GM19351 (cell line): Measurements from ENCODE around the gene GPC6.

Source experiments
- ATAC-seq: cut with Tn5 transposase; IDR thresholded peaks from one replicate; pipeline ENCODE4 v1.9.1; 2021; ENCODE audit warnings: mild to moderate bottlenecking, moderate library complexity; ENCODE audit not compliant: unreplicated experiment

Gene GPC6

GRCh38 chr13:94073007-94073744, 846.6 kb downstream of the GPC6 start:
- no peak for ATAC-seq

- no peak for ATAC-seq
These were observed 853.3 kb downstream of the GPC6 start for GRCh38 chr13:94079876-94080275.

GRCh38 chr13:94080527-94080926, 853.9 kb downstream of the GPC6 start:
- ATAC-seq: no peak

DNA sequence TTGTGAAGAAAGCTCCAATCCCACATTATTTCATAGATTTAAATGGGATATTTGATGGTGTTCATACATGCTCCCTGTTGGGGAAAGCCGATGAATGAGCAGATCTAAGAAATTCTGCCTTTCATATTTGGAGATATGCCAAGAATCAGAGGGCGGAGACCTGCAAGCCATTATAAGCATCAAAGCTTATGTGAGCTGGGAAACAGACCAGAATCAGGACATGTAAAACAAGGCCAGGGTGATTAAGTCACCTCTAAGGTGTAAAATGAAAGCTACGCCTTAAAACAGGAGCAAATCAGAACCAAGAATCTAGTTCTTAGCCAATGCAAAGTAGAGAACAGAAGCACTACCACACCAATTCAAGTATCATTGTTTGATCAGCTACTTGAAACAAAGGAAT, 860.5 kb downstream of the GPC6 start:
- ATAC-seq: no peak

GRCh38 chr13:94088742-94089141, 862.1 kb downstream of the GPC6 start:
- ATAC-seq: no peak

- no peak for ATAC-seq
These were observed 864.3 kb downstream of the GPC6 start for GRCh38 chr13:94090773-94091480.

- no peak for ATAC-seq
These were observed 867.2 kb downstream of the GPC6 start for GRCh38 chr13:94093652-94094315.

- no peak for ATAC-seq
These were observed 883.2 kb downstream of the GPC6 start for GRCh38 chr13:94109715-94110374.

- no peak for ATAC-seq
These were observed 885.6 kb downstream of the GPC6 start for GRCh38 chr13:94112227-94112626.

- no peak for ATAC-seq
These were observed 886.1 kb downstream of the GPC6 start for GRCh38 chr13:94112731-94113130.

DNA sequence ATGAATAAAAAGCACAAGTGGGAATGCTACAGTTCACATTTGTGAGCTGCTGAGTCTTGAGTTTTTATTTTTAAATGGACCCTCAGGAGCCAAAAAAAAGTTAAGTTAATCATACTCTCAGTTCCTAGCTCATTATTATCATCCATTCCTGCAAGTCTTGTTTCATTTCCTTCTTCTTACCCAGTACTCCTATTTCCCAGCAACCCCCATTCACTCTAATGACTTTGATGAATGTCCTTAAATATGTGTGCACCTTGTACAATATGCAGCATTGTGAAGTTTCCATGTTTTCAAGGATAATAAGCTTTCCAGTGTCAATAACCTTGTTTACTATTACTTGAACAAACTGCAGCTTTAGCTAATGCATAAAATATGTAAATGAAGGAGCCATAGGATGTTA, 886.6 kb downstream of the GPC6 start:
- ATAC-seq: no peak

DNA sequence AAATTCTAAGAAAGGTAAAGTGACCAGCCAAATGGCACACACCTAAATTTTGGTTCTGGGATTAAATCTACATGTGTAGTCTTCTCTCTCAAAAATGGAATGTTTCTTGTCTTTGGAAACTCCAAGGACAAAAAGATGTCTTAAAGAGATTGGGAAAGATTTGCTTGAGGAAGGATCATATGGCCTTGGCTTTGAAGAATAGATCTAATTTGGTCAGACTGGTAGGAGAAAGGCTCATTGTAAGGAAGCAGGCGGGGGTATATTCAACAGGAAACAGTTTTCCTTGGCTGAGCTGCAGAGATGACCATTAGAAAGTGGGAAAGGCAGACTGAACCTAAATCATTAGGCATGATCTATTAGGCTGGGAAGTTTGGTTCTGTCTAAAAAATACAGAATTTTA, 887.6 kb downstream of the GPC6 start:
- no peak for ATAC-seq

DNA sequence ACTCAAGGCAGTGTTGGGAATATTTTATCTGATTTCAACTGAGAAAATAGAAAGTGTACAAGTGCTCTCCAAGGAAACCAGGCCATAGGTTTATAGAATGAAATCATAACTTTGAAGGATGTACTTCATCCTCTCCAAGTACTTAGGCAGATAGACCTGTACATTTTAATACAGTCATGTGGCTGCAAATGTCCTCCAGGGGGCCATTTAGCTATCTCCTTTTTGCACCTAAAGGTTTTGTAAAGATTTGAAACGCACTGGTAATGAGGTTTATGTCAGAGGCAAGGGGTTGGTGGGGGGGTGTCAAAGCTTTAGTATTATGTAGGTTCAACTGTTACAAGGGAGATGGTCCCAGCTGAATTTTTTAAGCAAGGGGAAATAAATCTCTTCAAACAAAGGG, 888.4 kb downstream of the GPC6 start:
- ATAC-seq: peak; percentile 48

GRCh38 chr13:94119360-94119936, 892.8 kb downstream of the GPC6 start:
- no peak for ATAC-seq

DNA sequence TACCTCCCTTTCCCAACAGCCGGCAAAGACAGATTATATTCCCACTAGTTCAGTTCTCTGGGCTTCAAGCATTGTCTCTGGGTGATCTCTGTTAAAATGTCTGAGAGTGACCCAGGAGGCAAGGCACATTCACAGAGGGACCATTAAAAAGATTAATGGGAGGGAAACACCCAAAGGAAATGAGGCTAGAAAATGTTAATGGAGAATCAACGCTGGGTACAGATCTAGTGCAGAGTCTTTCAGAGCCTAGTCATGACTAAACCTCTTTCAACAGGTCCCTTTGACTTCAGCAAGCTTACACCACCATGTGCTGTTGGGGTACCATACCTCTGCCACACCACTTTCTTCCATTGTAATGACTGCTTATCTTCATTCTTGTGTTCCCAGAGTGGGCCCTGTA, 894.3 kb downstream of the GPC6 start:
- ATAC-seq: no peak

DNA sequence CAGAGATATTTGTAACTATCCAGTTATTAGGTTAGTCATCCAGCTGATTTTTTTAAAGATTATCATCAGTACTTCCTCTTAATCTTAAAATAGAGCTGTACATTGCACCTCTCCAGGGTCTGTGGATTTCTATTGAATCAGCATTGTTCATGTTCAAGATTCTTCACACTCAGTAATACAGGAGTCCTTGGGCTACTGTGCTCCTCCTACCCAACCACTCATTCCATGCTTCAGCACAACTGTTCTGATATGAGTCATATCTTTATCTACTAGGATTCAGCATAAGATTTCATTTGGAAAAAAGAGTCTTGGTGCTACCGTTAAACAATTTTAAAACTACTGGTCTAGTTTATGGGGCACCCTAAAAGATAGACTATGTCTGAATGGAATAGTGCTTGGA, 895.1 kb downstream of the GPC6 start:
- no peak for ATAC-seq

GRCh38 chr13:94122300-94122915, 895.8 kb downstream of the GPC6 start:
- ATAC-seq: no peak

- no peak for ATAC-seq
These were observed 897.0 kb downstream of the GPC6 start for GRCh38 chr13:94123557-94123956.

GRCh38 chr13:94128430-94128829, 901.8 kb downstream of the GPC6 start:
- no peak for ATAC-seq

- ATAC-seq: no peak
These were observed 902.9 kb downstream of the GPC6 start for GRCh38 chr13:94129490-94129894.

DNA sequence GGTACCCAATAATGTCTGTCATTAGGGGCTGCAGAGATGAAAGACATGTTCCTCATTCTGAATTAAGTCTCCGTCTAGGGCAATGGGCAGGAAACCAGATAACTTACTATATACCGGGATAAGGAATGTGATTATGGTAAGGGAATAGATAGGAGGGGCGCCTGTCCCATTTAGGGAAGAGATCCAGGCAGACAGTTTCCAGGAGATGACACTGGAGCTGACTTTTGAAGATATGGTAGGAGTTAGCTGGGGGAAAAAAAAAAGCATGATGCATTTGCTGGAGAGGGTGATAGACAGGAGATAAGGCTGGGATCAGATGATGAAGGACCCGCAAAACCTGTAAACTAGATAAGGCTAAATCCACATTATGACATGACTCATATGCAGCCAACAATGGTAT, 912.2 kb downstream of the GPC6 start:
- no peak for ATAC-seq
